Astrocyte of the cerebellum (primary cell): ENCODE data around the gene SCP2.

ENCODE experiments used
- DNase-seq: peaks from one replicate; pipeline ENCODE4 v3.0.0-alpha.2; 2011; ENCODE audit warnings: low read depth
- H3K4me3 ChIP-seq: 2 replicates; pipeline ENCODE4 v1.5.1; 2011; ENCODE audit warnings: mild to moderate bottlenecking, low read depth, low read length, moderate library complexity
- in situ Hi-C: cut with HindIII; loops from 2 replicates; pipeline ENCODE4 v1.10.0; 2017; ENCODE audit warnings: low sequenced_read_pairs
- TF ChIP-seq, protein P1 (sequence below): IDR thresholded peaks from 2 replicates; pipeline ENCODE4 v1.5.1; 2012; ENCODE audit warnings: low read length, low read depth, moderate library complexity, mild to moderate bottlenecking; ENCODE audit errors: missing control alignments

Gene SCP2

GRCh38 chr1:53025769-53026112 lies 98.7 kb downstream of the SCP2 start:
- in situ Hi-C loops = no loop called here
- no peak overlapping the region for H3K4me3 ChIP-seq
- no peak for DNase-seq
- TF ChIP-seq, protein P1, sequence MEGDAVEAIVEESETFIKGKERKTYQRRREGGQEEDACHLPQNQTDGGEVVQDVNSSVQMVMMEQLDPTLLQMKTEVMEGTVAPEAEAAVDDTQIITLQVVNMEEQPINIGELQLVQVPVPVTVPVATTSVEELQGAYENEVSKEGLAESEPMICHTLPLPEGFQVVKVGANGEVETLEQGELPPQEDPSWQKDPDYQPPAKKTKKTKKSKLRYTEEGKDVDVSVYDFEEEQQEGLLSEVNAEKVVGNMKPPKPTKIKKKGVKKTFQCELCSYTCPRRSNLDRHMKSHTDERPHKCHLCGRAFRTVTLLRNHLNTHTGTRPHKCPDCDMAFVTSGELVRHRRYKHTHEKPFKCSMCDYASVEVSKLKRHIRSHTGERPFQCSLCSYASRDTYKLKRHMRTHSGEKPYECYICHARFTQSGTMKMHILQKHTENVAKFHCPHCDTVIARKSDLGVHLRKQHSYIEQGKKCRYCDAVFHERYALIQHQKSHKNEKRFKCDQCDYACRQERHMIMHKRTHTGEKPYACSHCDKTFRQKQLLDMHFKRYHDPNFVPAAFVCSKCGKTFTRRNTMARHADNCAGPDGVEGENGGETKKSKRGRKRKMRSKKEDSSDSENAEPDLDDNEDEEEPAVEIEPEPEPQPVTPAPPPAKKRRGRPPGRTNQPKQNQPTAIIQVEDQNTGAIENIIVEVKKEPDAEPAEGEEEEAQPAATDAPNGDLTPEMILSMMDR = no peak

DNA sequence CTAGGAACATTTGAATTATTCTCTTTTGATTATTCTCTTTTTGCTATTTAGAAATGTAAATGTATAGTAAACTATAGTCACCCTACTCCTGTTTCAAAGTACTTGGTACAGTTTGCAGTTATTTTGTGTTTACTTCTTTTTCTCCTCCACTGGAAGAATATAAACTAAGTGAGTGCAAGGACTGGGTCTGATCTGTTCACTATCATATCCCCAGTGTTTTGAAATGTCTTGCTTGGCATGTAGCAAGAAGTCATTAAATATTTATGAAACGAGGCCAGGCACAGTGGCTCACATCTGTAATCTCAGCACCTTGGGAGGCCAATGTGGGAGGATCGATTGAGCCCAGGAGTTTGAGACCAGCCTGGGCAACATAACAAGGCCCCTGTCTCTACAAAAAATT lies 99.2 kb downstream of the SCP2 start:
- TF ChIP-seq, protein P1 = no peak
- in situ Hi-C loops = no loop called here
- DNase-seq = no peak
- no peak overlapping the region for H3K4me3 ChIP-seq

DNA sequence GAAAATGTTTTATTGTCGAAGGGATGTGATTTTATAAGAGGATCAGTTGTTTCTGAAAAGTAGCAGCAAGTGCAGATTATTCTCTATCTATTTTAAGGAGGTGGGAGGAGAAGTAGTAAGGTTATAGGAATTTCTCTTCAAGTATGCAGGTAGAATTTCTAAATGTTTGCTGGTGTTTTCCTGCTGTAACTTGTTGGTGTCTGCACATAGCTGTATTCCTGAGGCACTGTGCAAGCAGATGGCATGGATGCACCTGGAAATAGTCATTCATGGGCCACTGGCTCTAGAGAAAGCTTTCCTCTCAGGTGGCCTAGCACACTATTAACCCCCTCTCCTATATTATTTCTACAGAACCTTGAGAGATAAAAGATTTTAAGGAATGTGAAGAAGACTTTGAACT lies 104.7 kb downstream of the SCP2 start:
- in situ Hi-C loops = no loop called here
- DNase-seq = no peak
- H3K4me3 ChIP-seq = no peak overlapping the region
- TF ChIP-seq, protein P1 = no peak

- TF ChIP-seq, protein P1 = no peak
- no peak for DNase-seq
- in situ Hi-C loops = no loop called here
- H3K4me3 ChIP-seq = no peak overlapping the region
Measured at GRCh38 chr1:53037159-53037558, 110.1 kb downstream of the SCP2 start.

DNA sequence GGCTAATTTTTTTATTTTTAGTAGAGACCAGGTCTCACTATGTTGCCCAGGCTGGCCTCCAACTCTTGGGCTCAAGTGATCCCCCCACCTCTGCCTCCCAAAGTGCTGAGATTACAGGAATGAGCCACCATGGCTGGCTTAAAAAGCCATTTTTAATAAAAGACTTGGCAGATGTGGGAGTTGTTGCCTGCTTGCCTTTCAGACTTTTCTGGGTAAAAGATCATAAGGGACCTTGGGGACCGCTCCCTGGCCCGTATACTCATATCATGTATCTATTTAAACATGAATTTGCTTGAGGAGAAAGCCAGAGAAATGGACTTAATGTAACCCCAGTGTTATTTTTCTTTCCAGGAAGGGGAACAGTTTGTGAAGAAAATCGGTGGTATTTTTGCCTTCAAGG lies 111.5 kb downstream of the SCP2 start:
- in situ Hi-C loops = no loop called here
- DNase-seq = no peak
- no peak overlapping the region for H3K4me3 ChIP-seq
- TF ChIP-seq, protein P1 = no peak

- in situ Hi-C loops = no loop called here
- no peak overlapping the region for H3K4me3 ChIP-seq
- TF ChIP-seq, protein P1 = no peak
- DNase-seq = no peak
Measured at GRCh38 chr1:53043271-53043670, 116.2 kb downstream of the SCP2 start.

- DNase-seq = no peak
- no peak overlapping the region for H3K4me3 ChIP-seq
- in situ Hi-C loops = no loop called here
- TF ChIP-seq, protein P1 = no peak
Measured at GRCh38 chr1:53044926-53045325, 117.8 kb downstream of the SCP2 start.
